Measurements from ENCODE around the gene TPM3.
A peak's percentile ranks its signal among the peaks of the same experiment; 100 is the strongest.
"Not testable (repeated sequence)": the region's sequence is repeated elsewhere in the genome, so short reads cannot be mapped to it uniquely, and the experiment has no call there.

The TPM3 gene

DNA sequence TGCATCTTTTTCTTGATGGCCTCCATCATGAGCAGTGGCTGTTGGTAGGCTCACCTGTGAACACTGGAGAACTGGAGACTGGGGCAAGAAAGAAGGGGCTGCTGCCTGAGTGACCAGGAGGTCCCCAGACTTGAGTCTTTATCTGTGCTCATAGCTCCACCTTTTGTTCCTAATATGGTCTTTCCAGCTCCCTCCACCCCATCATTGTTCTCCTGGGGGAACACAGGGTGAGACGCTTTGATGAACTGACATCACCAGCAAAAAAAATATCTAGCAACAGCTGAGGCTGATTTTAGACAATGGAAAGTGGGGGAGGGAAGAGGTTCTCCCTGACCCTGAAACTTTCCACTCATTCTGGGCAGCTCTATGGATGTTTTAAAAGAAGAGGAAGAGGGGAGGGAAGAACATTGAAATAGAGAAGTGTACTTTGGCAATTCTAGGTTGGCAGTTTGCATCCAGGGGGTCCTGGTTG lies at the start of gene TPM3:
TPM3 (minus strand) TSS at position 111 of the 472 bp plus-strand sequence; CDS start at position 29, 82 bp downstream.
- no peak for DNase-seq (ENCODE audit: low spot score)

DNA sequence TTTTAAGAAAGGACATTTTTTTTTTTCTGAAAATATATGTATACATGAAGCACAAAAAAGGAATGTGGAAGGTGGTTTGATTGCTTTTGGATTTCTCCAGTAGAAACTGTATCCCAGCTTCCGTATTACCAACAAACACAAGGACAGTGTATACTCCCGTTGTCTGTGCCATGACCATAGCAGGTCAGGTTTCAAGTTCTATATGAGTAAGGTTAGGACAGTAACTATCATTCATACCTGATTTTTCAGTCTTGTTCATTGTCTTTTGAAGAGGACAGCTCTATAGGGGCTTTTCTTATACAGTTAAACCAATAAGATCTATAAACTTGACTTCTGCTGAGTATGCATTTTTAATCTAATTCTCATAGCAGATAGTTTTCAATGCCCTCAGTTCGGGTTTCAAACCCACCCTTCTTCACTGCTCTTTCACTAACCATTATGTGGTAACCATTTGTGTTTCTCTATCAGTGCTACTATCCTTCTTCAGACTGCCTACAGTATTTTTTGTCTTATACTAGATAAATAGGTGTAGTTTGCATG lies 48.5 kb upstream of the TPM3 start:
- no peak for DNase-seq (ENCODE audit: low spot score)

DNA sequence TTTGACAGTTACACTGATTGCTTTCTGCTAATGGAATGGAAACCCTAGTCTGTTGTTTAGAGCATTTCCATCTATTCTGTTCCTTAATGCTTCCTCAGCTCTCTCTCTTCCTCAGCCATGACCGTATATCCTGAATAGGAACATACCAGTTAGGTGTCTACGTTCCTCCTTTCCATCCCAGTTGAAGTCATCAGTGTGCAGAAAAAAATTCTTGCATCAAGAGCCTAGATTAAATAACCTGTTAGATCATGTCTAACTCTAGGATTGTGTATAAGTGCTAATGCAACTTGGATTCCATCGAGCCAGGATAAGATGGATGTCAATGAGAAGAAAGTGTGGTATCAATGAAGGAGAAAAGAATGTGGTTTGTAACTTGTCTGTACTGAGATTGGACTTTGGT lies 47.6 kb upstream of the TPM3 start:
- no peak for DNase-seq (ENCODE audit: low spot score)

DNA sequence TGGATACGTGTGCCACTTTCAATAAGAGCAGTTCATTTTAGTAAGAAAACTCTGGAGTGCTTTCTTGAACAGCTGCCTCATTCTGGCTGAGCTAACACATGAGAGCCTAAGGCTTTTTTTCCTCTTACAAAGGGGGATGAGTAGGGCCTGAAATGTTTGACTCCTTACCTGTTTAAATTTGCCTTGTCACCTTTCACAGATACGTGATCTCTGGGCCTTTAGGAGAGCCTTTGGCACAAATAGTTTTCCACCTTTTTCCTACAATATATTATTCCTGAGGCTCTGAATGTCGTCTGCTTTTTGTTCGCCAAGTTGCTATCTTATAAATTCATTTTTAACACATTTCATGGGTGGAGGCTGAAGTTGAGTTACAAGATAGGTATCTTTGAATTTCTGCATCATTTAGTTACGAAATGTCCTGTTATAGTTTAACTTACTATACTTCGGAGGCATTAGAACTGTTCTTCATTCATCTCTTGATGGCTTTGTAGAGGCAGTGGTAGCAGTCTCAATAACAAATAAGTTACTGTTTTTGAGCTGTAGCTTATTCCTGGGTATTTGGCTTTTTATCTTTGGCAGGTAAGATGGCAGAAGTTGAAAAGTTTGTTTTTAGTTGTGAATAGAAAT lies 46.1 kb upstream of the TPM3 start:
- no peak for DNase-seq (ENCODE audit: low spot score)

DNA sequence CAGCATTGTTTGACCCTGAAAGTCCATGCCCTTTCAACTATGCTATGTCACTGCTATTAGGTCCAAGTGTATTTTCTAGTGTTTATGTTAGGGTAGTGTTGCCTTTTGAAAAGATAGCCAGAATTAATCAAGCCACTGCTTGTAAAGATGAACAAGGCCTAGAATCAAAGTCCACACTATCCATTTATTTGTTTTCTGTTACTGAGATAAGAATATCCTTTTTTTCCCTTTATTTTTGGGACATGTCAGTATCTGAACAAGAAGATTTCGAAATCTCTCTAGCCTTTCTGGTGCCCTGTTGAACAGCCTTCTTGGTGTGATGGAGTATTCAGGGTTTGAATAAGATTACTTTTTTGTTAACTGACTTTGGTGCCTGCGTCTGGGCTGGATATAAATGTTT lies 45.5 kb upstream of the TPM3 start:
- no peak for DNase-seq (ENCODE audit: low spot score)

DNA sequence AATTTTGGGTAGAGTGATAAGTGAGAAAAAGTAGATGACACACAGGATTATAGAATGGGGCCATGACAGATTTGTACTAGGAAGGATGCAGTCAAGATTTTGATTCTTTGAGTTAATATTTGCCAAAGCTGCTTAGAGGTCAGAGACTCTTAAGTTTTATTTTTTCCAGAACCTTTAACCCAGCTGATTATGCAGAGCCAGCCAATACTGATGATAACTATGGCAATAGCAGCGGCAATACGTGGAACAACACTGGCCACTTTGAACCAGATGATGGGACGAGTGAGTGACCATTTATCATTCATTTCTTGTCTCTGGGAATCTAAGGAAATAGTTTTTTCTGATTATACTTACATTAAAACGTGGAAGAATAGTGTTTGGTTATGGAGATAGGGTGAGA lies 45.0 kb upstream of the TPM3 start:
- no peak for DNase-seq (ENCODE audit: low spot score)

DNA sequence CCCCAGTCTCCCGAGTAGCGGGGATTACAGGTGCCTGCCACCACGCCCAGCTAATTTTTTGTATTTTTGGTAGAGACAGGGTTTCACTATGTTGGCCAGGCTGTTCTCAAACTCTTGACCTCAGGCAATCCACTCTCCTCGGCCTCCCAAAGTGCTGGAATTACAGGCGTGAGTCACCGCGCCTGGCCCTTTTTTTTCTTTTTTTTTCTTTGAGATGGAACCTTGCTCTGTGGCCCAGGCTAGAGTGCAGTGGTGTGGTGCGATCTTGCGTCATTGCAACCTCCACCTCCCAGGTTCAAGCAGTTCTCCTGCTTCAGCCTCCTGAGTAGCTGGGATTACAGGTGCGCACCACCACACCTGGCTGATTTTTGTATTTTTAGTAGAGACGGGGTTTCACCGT lies 41.2 kb upstream of the TPM3 start:
- DNase-seq (ENCODE audit: low spot score), result not testable (repeated sequence)

DNA sequence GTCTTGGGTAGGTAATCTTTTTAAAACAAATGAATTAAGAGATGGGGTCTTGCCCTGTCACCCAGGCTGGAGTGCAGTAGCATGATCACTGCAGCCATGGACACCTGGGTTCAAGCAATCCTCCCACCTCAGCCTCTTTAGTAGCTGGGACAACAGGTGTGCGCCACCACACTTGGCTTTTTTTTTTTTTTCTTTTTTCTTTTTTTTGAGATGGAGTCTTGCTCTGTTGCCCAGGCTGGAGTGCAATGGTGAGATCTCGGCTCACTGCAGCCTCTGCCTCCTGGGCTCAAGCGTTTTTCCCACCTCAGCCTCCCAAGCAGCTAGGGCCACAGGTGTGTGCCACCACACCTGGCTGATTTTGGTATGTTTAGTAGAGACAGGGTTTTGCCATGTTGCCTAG lies 39.2 kb upstream of the TPM3 start:
- not testable (repeated sequence) for DNase-seq (ENCODE audit: low spot score)

DNA sequence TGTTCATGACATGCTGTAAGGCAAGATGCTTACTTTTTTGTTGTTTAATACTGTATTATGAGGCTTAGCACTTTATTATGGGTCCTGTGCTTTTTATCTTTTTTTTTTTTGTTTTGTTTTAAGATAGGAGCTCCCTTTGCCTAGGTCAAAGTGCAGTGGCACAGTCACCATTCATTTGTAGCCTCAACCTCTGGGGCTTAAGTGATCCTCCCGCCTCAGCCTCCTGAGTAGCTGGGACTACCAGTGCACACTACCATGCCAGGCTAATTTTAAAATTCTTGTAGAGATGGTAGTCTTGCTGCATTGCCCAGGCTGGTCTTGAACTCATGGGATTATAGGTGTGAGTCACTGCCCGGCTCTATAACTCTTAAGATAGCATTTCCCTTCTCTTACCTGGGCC lies 33.5 kb upstream of the TPM3 start:
- DNase-seq (ENCODE audit: low spot score), result no peak

DNA sequence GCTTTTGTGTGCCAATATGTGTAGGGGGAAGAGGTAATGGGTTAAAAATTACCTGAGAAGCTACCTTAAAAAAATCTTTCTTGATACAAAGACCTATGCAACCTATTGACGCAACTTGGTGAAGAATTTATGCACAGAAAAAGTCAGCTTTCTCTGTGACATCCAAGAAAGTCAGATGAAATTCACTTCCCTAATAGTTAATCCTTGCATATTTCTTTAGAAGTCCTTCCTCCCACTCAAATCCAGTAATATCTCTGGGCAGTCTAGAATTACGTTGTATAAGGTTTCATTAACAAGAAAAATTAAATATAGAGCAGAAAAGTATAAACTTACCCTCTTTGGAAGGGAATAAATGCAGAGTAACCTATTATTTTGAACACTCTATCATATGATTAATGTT lies 31.7 kb upstream of the TPM3 start:
- DNase-seq (ENCODE audit: low spot score), result no peak

DNA sequence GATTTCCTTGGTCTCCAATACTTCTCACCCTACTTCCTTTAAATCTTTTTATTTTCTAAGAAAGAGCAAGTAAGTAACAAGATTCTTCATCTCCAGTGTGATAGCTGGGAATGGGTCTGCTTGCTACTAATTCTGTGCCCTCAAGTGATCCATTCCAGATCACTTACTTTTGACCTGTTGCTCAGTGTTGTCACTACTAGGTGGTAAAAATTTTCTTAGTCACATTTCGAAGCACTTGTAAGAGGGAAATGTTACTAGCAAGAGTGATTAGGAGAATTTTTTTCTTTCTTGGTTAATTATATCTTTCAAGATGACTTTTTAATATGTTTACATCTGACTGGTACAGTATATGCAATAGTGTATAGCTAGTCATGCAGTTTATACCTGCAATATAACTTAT lies 31.0 kb upstream of the TPM3 start:
- no peak for DNase-seq (ENCODE audit: low spot score)

DNA sequence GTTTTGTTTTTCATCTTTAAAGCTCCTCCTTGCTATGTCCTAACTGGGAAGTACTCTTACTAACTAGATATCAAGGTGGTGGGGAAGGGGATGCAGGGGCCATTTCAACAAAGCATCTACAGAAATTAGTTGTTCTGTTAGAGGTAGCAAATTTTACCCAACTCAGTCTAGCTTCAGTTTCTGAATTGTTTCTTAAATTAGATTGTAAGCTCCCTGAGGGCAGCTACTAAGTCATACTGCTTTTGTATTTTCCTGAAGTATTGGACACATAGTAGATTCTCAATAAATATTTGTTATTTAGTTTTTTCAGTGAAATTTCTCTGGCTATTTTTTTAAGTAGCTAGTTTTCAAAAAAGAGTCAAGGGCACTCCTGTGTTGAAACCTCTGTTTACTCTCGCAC lies 30.6 kb upstream of the TPM3 start:
- DNase-seq (ENCODE audit: low spot score), result no peak

DNA sequence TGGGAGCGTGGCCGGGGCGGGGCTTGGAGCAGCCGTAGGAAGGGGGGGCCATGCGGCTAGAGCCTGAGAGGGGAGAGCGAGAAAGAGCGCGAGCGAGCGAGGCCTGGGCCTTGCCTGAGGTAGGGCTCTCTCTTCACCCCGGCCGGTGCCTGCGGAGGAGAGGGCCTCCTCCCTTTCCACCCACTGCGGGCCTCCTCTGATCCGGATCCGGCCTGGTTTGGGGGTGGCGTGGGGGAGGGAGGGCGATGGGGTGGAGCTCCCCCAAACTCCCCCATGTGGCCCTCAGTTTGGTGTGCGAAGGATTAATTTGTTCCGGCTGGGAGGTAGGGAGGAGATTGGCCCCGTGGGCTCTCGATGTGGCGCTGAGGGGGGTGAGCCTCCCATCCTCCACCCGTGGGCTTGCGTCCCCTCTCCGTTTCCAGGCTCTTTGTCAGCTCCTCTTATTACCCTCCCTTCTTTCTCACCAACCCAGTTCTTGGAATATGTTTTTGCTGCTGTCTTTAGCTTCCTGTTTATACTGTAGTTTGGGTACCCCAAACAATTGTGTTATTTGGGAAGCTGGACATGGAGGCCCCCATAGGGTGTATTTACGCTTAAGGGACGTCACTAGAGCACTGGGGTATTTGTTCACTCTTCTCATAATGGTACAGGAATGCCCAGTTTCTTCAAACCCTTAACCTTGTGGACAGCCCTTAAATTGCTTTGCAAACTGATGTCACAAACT lies 29.5 kb upstream of the TPM3 start:
- DNase-seq (ENCODE audit: low spot score), result peak; percentile 59

DNA sequence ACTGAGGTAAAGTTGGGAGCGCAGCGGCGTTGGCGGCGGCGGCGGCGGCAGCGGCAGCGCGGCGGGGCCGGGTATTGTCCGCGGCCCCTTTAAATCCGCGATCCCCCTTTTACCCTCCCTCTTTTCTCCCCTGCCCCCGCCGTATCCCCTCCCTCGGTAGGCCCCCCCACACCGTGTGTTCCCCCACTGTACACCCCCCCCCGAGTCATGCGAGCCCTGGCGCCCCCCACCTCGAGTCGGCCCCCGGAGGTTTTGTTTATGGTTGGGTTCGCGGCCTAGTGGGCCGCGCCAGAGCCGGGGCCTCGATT lies 29.0 kb upstream of the TPM3 start:
- DNase-seq (ENCODE audit: low spot score), result no peak

DNA sequence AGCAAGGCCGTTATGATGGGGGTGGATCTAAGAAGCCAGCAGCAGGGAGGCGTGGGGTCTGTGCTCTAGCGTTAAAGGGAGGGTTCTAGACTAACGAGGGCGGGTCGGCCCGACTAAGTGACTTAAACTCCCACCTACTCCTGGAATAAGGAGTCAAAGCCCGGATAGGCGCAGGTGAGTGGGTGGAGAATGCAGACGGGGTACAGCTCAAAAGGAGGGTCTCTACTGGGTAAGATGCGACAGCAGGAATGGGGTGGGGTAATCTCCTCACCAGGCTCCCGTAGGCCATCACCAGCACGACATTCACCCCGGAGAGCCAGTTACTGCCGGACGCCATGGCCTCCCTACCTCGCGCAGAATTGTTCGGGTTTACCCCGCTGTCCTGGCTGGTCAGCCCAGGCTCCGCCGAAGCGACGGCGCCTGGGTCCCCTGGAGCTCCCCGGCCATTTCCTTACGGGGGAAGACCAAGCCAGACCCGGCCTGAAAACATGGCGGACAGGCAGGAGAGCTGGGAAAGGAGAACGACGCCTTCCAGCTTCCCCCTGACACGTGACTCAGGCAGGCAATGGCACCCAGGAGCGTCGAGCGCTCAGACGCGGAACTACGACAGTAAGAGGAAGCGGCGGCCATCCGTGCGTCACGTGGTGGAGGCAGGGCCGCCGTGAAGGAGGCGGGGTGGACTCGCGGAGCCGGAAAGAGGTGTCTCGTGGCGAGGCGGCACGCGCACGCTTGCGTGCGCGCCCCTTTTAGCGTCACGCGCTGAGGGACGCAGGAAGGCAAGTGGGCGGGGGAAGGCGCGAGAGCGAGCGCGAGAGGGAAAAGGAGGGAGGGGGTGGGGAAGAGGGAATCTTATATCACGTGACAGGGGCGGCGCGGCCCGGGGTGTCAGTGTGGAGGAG lies 28.4 kb upstream of the TPM3 start, which contains the start of gene UBAP2L:
UBAP2L (plus strand) TSS at position 885 of the 899 bp plus-strand sequence. CDS start 4,169 bp downstream, outside the sequence.
- DNase-seq (ENCODE audit: low spot score), result peak; percentile 99

DNA sequence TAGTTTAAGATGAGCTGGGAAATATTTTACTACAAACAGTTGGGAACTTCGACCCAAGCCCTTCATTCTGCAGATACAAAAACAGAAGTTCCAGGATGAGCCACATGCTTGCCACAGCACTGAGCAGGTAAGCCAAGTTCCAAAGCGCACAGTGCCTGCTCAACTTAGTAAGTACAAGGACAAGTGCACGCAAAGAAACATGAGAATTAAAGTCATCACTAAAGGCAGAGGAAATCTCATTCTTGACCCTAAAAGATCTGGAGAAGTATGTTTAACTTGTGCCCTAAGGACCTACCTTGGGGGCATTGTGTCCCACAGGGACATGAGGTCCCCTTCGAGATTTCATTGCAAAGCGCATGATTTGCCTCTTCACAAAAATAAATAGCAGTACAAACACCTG lies 27.6 kb upstream of the TPM3 start:
- DNase-seq (ENCODE audit: low spot score), result no peak

DNA sequence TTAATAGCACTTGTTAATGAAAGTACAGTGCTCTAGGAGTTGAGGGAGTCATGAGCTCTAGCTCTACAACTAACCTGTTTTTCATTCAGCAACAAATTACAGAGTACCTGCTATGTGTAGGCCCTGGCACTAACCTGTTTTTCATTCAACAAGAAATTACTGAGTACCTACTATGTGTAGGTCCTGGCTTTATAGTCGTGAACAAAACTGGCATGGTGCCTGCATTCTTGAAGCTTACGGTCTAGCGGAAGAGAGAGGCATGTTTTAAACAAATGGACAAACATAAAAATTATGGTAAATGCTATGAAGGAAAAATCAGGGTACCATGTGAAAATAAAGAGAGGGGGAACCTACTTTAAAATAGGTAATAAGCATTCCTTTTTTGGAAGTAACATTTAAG lies 26.6 kb upstream of the TPM3 start:
- DNase-seq (ENCODE audit: low spot score), result no peak

DNA sequence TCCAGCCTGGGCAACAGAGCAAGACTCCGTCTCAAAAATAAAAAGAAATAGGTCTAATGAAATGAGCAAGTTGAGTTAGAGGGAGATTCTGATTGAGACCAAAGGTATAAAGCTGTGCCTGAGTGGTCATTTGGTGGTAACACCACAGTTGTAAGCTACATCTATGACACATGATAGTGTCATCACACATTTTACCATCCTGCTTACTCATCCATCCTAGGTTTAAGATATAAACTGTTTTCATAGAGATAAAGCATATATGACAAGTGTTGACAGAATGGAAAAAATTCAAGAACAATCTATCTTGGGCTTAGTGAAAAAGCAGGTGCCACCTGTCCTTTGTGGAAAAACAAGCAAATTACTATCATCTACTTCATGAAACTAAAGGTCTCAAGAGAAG lies 21.4 kb upstream of the TPM3 start:
- peak; percentile 27 for DNase-seq (ENCODE audit: low spot score)

DNA sequence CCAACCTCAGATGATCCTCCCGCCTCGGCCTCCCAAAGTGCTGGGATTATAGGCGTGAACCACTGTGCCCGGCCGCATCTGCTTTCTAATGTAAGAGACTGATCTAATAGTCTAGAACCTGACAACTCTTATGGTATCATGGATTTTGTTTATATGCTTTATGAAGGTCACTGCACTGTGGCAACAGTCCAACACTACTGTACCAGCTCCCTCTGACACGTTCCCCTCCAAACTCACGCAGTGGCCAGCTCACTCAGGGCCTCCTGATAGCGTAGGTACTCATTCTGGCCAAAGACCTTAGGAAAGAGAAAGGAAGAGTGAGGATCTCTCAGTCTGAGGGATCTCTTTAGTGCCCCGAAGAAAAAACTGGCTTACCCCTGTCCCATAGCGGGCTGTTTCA lies 20.2 kb upstream of the TPM3 start:
- DNase-seq (ENCODE audit: low spot score), result no peak

DNA sequence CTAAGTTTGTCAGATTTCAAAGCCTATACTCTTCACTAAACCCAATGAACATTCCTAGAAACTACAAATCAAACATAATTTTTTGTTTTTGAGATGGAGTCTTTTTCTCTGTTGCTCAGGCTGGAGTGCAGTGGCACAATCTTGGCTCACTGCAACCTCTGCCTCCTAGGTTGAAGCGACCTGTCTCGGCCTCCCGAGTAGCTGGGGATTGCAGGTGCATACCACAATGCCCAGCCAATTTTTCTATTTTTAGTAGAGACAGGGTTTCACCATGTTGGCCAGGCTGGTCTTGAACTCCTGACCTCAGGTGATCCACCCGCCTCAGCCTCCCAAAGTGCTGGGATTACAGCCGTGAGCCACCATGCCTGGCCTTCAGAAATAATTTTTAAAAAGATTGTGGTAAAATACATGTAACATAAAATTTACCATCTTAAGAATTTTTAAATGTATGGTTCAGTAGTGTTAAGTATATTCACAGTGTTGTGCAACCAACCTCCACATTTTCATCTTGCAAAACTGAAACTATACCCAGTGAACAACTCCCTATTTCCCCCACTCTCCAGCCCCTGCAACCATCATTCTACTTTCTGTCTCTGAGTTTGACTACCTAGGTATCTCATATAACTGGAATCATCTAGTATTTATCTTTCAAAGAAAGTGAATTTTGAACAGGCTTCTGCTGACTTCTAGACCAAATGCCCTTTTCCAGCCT lies 16.9 kb upstream of the TPM3 start:
- no peak for DNase-seq (ENCODE audit: low spot score)

DNA sequence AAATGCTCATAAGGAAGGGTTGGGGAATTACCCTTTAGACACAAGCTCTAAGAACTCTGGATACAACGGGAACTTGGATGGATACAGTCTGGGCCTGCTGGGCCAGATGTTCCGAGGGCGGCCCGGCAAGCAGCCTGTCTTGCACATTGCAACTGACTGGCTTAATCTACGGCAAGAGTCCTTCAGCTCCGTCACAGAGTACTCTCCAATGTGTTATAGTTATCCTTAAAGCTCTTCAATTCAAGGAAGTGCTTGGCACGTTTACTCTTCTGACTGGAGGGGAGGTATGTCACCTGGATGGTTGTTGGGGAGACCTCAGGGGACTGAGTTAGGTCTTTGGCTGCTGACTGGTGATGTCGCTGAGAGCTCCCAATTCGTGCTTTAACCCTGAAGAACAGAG lies 15.4 kb upstream of the TPM3 start:
- no peak for DNase-seq (ENCODE audit: low spot score)

DNA sequence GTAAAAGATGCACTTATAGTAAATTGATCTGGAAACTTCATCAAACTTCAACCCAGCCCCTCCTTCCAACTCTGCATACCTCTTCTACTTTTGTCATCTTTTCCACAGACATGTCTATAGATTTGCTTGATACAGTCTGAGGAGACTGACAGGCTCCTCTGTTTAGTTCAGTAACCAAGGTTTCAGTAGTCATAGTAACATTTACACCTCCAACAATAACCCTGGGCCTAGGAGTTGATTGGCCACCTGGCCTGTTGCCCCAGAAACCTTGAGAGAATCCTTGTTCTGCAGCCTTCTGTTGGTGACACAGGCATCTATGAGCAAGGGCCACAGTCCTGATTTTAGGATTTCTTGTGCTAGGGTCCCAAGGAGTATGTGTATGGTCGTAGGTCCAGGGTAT lies 14.3 kb upstream of the TPM3 start, which contains the start of gene CFAP141:
CFAP141 (minus strand) TSS at position 138 of the 400 bp plus-strand sequence; CDS start at position 112, 26 bp downstream.
- peak; percentile 35 for DNase-seq (ENCODE audit: low spot score)
